Progenitor cell of endocrine pancreas (in vitro differentiated cells): ENCODE results near the gene GPR162. TPM values are rescaled to one million over a fixed set of nuclear protein-coding genes. Genes with fewer than 3 reads are reported as not detected.
"Not testable (repeated sequence)": the region's sequence is repeated elsewhere in the genome, so short reads cannot be mapped to it uniquely, and the experiment has no call there.

Source experiments
- DNase-seq: peaks from one replicate; pipeline ENCODE4 v3.0.0; 2021; ENCODE audit warnings: low spot score; ENCODE audit not compliant: unreplicated experiment
- H3K27ac Mint-ChIP-seq: 2 replicates; pipeline ENCODE4 v1.8.0; 2021; ENCODE audit warnings: mild to moderate bottlenecking, moderate library complexity, mixed read lengths
- H3K27me3 Mint-ChIP-seq: 2 replicates; pipeline ENCODE4 v1.8.0; 2021; ENCODE audit warnings: mixed read lengths
- H3K36me3 Mint-ChIP-seq: 2 replicates; pipeline ENCODE4 v1.8.0; 2022; ENCODE audit warnings: mixed read lengths; ENCODE audit not compliant: insufficient read depth
- H3K4me1 Mint-ChIP-seq: 2 replicates; pipeline ENCODE4 v1.8.0; 2021; ENCODE audit warnings: low read depth, mixed read lengths
- H3K4me3 Mint-ChIP-seq: 2 replicates; pipeline ENCODE4 v1.8.0; 2021; ENCODE audit warnings: low read depth, mild to moderate bottlenecking, moderate library complexity, mixed read lengths
- H3K9me3 Mint-ChIP-seq: 2 replicates; pipeline ENCODE4 v1.8.0; 2021; ENCODE audit warnings: low read depth, mixed read lengths
- CTCF ChIP-seq: fragments of 200-600 bp; sonication (generic); IDR thresholded peaks from one replicate; pipeline ENCODE4 v1.5.0; 2021; ENCODE audit warnings: antibody characterized with exemption, mild to moderate bottlenecking; ENCODE audit not compliant: unreplicated experiment
- total RNA-seq: library from RNA; stranded (reverse); gene quantifications from 2 replicates; pipeline ENCODE4 v1.2.1, GENCODE V29; 2021

GPR162 gene
- total RNA-seq, 1 donor from 2014 or later = 5.5 TPM

DNA sequence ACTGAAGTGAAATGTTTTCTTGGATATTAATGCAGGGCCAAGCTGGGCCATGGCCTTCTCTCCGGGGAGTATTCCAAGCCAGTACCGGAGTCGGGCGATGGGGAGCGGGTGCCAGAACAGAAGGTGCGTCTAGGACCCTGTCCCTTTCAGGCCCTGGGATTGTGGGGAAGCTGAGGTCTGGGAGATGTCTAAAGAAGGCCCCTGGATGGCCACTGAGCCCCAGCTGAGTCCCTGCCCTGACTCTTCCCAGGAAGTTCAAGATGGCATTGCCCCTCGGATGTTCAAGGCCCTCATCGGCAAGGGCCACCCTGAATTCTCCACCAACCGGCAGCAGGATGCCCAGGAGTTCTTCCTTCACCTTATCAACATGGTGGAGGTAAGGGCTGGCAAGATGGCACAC is 38.5 kb downstream of the GPR162 start:
- no peak for DNase-seq
- Mint-ChIP-seq H3K27ac (no peak overlapping the region), H3K27me3 (no peaks in the 10 kb centered on the region), H3K9me3 (no peaks in the 10 kb centered on the region), H3K4me1 (no peaks in the 10 kb centered on the region), H3K4me3 (no peak overlapping the region), H3K36me3 (peaks cover 46% of the 10 kb centered on the region)
- no peak for TF ChIP-seq CTCF

- Mint-ChIP-seq H3K36me3 (peaks cover 48% of the 10 kb centered on the region), H3K4me1 (no peaks in the 10 kb centered on the region), H3K27ac (peak overlapping the region; percentile 9), H3K27me3 (peaks cover 6% of the 10 kb centered on the region), H3K4me3 (no peak overlapping the region), H3K9me3 (no peaks in the 10 kb centered on the region)
- no peak for TF ChIP-seq CTCF
- no peak for DNase-seq
Measured at GRCh38 chr12:6860942-6861341, 39.3 kb downstream of the GPR162 start.

DNA sequence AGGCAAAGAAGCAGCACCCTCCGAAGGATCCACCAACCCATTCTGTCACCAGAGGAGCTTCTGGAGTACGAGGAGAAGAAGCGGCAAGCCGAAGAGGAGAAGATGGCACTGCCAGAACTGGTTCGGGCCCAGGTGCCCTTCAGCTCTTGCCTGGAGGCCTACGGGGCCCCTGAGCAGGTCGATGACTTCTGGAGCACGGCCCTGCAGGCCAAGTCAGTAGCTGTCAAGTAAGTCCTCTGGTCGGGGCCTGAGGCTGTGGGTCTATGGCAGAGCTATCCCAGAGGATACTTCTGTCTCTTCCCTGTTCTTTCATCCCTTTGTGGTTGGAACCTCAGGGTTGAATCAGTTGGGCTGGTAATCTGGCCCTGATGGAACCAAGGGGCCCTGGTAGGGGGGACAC is 39.8 kb downstream of the GPR162 start:
- H3K36me3 Mint-ChIP-seq = peaks cover 50% of the 10 kb centered on the region
- H3K27ac Mint-ChIP-seq = no peak overlapping the region
- H3K4me3 Mint-ChIP-seq = no peak overlapping the region
- no peak for TF ChIP-seq CTCF
- H3K4me1 Mint-ChIP-seq = no peaks in the 10 kb centered on the region
- peaks cover 7% of the 10 kb centered on the region for H3K27me3 Mint-ChIP-seq
- no peaks in the 10 kb centered on the region for H3K9me3 Mint-ChIP-seq
- DNase-seq = no peak

- peaks cover 42% of the 10 kb centered on the region for H3K36me3 Mint-ChIP-seq
- H3K9me3 Mint-ChIP-seq = no peaks in the 10 kb centered on the region
- H3K27ac Mint-ChIP-seq = no peak overlapping the region
- H3K4me3 Mint-ChIP-seq = no peak overlapping the region
- DNase-seq = no peak
- peaks cover 10% of the 10 kb centered on the region for H3K27me3 Mint-ChIP-seq
- peaks cover 2% of the 10 kb centered on the region for H3K4me1 Mint-ChIP-seq
- no peak for TF ChIP-seq CTCF
Measured at GRCh38 chr12:6863033-6863432, 41.4 kb downstream of the GPR162 start.

DNA sequence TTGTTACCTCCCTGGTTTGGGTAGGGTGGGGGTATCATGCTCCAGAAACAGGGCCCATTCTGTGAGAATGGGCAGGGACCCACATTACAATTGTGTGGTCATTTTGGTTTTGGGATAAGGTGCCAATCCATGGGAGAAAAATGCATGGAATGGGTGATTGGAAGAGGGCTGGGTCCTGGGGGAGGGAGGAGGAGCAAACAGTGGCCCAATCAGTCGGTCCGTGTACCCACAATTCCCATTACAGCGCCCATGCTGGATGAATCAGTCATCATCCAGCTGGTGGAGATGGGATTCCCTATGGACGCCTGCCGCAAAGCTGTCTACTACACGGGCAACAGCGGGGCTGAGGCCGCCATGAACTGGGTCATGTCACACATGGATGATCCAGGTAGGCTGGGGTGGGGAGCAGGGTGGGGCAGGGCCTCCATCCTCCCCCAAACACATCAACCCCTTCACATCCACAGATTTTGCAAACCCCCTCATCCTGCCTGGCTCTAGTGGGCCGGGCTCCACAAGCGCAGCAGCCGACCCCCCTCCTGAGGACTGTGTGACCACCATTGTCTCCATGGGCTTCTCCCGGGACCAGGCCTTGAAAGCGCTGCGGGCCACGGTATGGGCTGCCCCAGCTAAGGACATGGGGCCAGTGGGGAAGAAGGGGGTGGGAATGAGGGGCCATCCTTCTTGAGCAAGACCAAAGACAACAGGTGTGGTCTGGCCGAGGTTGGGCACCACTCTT is 42.1 kb downstream of the GPR162 start:
- TF ChIP-seq CTCF = no peak
- Mint-ChIP-seq H3K27ac (no peak overlapping the region), H3K9me3 (no peaks in the 10 kb centered on the region), H3K4me1 (peaks cover 10% of the 10 kb centered on the region), H3K36me3 (peaks cover 40% of the 10 kb centered on the region), H3K4me3 (no peak overlapping the region), H3K27me3 (peaks cover 10% of the 10 kb centered on the region)
- no peak for DNase-seq

GRCh38 chr12:6865307-6865706 is 43.7 kb downstream of the GPR162 start:
- not testable (repeated sequence) for H3K27ac Mint-ChIP-seq, DNase-seq, H3K9me3 Mint-ChIP-seq
- Mint-ChIP-seq H3K36me3 (peaks cover 44% of the 10 kb centered on the region), H3K4me3 (peak overlapping the region; percentile 24), H3K4me1 (peaks cover 18% of the 10 kb centered on the region), H3K27me3 (peaks cover 10% of the 10 kb centered on the region)
